ENCODE measurements around the gene CDH12. TPM values are rescaled to one million over a fixed set of nuclear protein-coding genes. Genes with fewer than 3 reads are reported as not detected.
"Not testable (repeated sequence)": the region's sequence is repeated elsewhere in the genome, so short reads cannot be mapped to it uniquely, and the experiment has no call there.

CDH12 gene
- total RNA-seq, 1 experiment from 2014 or later, result 0.21 TPM

GRCh38 chr5:22063717-22064116 is 789.4 kb downstream of the CDH12 start:
- H3K36me3 ChIP-seq (replicated peaks; ENCODE audit: control insufficient read depth, insufficient read depth, low read length), result no peaks in the 10 kb centered on the region
- H3K4me3 ChIP-seq (ENCODE audit: insufficient read depth, low read depth, low read length), result no peak overlapping the region
- H3K27me3 ChIP-seq (ENCODE audit: control insufficient read depth, insufficient read depth, low read length), result no peaks in the 10 kb centered on the region
- no peak for DNase-seq

DNA sequence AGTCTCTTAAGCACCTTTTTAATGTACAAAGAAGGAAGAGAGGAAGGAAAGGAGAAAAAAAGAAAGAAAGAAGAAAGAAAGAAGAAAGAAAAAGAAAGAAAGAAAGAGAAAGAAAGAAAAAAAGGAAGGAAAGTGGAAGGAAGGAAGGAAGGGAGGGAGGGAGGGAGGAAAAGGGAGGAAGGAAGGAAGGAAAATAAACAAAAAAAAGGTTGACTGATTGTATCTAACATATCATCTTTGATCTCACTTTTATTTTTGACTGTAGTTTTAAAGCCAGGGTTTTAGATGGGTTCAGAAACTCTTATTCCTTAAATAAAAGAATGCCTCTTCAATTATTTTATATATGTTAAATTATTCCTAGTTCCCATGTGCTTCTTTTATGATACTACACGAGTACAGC is 794.5 kb downstream of the CDH12 start:
- H3K27me3 ChIP-seq (ENCODE audit: control insufficient read depth, insufficient read depth, low read length), result no peaks in the 10 kb centered on the region
- H3K36me3 ChIP-seq (replicated peaks; ENCODE audit: control insufficient read depth, insufficient read depth, low read length), result no peaks in the 10 kb centered on the region
- DNase-seq, result no peak
- no peak overlapping the region for H3K4me3 ChIP-seq (ENCODE audit: insufficient read depth, low read depth, low read length)

DNA sequence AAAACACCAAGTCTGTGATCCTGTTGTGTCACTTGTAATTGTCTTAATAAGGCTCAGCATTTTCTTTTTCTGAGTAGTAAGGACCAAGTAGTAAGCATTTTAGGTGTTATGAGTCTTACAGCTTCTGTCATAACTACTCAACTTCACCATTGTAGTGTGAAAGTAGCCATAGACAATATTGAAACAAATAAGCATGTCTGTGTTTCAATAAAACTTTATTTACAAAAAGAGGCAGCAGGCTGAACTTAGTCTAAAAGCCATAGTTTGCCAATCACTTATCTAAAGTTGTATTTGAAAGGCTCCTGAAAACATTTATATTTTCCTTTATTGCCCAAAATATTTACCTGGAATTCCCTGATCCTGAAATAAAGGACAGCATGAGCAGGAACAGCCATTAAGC is 796.1 kb downstream of the CDH12 start:
- no peak overlapping the region for H3K4me3 ChIP-seq (ENCODE audit: insufficient read depth, low read depth, low read length)
- no peaks in the 10 kb centered on the region for H3K27me3 ChIP-seq (ENCODE audit: control insufficient read depth, insufficient read depth, low read length)
- H3K36me3 ChIP-seq (replicated peaks; ENCODE audit: control insufficient read depth, insufficient read depth, low read length), result no peaks in the 10 kb centered on the region
- no peak for DNase-seq

DNA sequence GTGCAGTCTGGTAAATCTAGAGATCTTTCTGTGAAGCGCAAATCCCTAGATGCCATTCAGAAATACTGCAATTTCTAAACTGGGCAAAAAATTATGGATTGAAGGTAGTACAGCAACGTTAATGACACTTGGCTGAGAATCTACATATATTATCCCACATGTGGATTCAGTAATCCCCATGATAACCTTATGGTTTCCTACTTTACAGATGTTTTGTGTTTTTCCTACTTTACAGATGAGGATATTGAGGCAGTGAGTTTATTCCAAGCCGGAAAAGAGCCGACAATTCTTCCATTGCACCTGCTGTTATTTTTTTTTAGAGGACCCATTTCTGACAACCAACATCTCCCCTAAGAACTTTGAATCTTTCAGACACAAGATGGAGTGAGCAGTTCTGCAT is 796.5 kb downstream of the CDH12 start:
- Histone ChIP-seq H3K27me3 (ENCODE audit: control insufficient read depth, insufficient read depth, low read length) (no peaks in the 10 kb centered on the region), H3K4me3 (ENCODE audit: insufficient read depth, low read depth, low read length) (no peak overlapping the region), H3K36me3 (replicated peaks; ENCODE audit: control insufficient read depth, insufficient read depth, low read length) (no peaks in the 10 kb centered on the region)
- DNase-seq, result no peak

DNA sequence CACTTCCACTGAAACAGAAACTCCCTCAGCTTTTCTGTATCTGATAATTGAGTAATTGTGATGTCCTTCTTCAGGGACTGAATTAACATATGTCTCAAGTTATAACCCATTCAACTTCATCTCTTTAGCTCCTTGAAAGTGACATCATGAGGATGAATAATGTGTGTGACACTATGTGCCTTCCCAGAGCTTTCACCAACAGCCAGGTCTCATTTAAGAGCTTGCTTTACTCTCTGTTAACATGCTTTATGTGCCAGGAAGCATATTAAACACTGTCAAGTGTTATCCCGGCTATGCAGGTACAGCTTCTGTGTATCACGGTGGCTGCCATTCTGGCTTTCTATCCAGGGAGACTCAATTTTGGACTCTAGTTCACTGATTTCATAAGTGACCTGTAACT is 799.9 kb downstream of the CDH12 start:
- DNase-seq, result no peak
- no peaks in the 10 kb centered on the region for H3K36me3 ChIP-seq (replicated peaks; ENCODE audit: control insufficient read depth, insufficient read depth, low read length)
- H3K27me3 ChIP-seq (ENCODE audit: control insufficient read depth, insufficient read depth, low read length), result no peaks in the 10 kb centered on the region
- no peak overlapping the region for H3K4me3 ChIP-seq (ENCODE audit: insufficient read depth, low read depth, low read length)

DNA sequence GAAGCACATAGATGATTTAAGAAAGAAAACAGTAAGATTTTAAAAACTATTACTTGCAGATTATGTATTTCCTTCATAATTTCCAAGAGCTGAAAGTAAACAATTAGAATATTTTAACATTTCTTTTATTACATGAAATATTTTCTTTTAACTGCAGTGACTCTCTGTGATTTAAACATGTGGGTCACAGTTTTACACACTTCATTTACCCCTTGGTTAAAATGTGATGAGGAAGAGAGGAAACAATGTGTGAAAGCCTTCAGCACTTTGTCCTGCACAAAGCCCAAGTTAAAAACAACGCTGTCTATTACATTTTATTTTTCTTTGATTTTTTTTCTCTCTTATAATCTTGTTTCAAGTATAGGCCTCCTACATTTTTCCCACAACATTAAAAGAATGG is 801.3 kb downstream of the CDH12 start:
- no peaks in the 10 kb centered on the region for H3K36me3 ChIP-seq (replicated peaks; ENCODE audit: control insufficient read depth, insufficient read depth, low read length)
- DNase-seq, result no peak
- H3K27me3 ChIP-seq (ENCODE audit: control insufficient read depth, insufficient read depth, low read length), result no peaks in the 10 kb centered on the region
- no peak overlapping the region for H3K4me3 ChIP-seq (ENCODE audit: insufficient read depth, low read depth, low read length)

DNA sequence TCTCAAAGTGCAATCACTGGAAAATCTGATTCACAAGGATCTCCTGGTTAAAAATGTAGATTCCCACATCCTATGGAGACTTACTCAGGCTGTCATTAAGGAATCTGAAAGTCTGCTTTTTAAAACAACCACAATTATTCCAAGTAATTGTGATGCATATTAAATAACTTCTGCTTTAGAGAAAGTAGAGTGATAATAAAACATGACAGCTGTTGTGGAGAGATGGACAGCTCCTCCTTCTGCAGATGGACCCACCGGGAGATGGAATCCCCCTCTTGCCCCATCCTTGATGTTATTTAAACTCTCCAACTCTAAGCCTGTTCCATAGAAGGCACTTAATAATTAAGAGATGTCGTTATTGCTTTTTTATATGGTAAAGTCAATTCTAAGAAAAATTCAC is 802.2 kb downstream of the CDH12 start:
- no peak for DNase-seq
- H3K27me3 ChIP-seq (ENCODE audit: control insufficient read depth, insufficient read depth, low read length), result no peaks in the 10 kb centered on the region

DNA sequence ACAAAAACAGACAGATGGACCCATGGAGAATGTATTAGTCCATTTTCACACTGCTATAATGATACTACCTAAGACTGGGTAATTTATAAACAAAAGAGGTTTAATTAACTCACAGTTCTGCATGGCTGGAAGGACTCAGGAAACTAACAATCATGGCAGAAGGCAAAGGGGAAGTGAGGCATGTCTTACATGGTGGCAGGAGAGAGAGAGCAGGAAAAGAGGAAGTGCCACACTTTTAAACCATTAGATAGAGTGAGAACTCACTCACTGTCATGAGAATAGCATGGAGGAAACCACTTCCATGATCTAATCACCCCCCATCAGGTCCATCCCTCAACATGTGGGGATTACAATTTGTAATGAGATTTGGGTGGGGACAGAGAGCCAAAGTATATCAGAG is 808.9 kb downstream of the CDH12 start:
- no peaks in the 10 kb centered on the region for H3K36me3 ChIP-seq (replicated peaks; ENCODE audit: control insufficient read depth, insufficient read depth, low read length)
- DNase-seq, result no peak
- H3K4me3 ChIP-seq (ENCODE audit: insufficient read depth, low read depth, low read length), result no peak overlapping the region
- no peaks in the 10 kb centered on the region for H3K27me3 ChIP-seq (ENCODE audit: control insufficient read depth, insufficient read depth, low read length)

More for the DNA sequence above, 802.2 kb downstream of the CDH12 start:
- H3K36me3 ChIP-seq (replicated peaks; ENCODE audit: control insufficient read depth, insufficient read depth, low read length), result no peaks in the 10 kb centered on the region
- H3K4me3 ChIP-seq (ENCODE audit: insufficient read depth, low read depth, low read length), result no peak overlapping the region

DNA sequence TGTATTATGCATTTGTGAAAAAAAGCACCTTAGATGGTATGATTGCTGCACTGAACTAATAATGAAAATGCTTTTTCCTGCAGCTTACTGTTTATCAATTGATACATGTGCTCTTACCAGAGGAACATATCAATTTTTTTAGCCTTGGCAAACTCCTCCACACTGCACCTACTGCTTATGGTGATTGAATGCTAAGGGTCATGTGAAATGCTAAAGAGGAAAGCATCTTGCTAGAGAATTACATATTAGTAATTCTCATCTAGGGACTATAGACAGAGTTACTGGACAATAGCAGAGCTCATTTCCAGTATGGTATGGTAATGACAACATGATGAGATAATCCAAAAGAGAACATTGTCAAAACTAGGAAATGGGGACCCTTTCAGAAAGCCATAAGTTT is 817.1 kb downstream of the CDH12 start:
- no peak for DNase-seq
- no peak overlapping the region for H3K4me3 ChIP-seq (ENCODE audit: insufficient read depth, low read depth, low read length)

GRCh38 chr5:22033066-22033465 is 820.1 kb downstream of the CDH12 start:
- H3K4me3 ChIP-seq (ENCODE audit: insufficient read depth, low read depth, low read length), result no peak overlapping the region
- no peak for DNase-seq
- no peaks in the 10 kb centered on the region for H3K27me3 ChIP-seq (ENCODE audit: control insufficient read depth, insufficient read depth, low read length)
- no peaks in the 10 kb centered on the region for H3K36me3 ChIP-seq (replicated peaks; ENCODE audit: control insufficient read depth, insufficient read depth, low read length)

More for the DNA sequence above, 817.1 kb downstream of the CDH12 start:
- Histone ChIP-seq H3K36me3 (replicated peaks; ENCODE audit: control insufficient read depth, insufficient read depth, low read length) (no peaks in the 10 kb centered on the region), H3K27me3 (ENCODE audit: control insufficient read depth, insufficient read depth, low read length) (no peaks in the 10 kb centered on the region)

GRCh38 chr5:22023784-22024183 is 829.4 kb downstream of the CDH12 start:
- H3K4me3 ChIP-seq (ENCODE audit: insufficient read depth, low read depth, low read length), result no peak overlapping the region
- no peak for DNase-seq
- no peaks in the 10 kb centered on the region for H3K27me3 ChIP-seq (ENCODE audit: control insufficient read depth, insufficient read depth, low read length)
- H3K36me3 ChIP-seq (replicated peaks; ENCODE audit: control insufficient read depth, insufficient read depth, low read length), result no peaks in the 10 kb centered on the region

DNA sequence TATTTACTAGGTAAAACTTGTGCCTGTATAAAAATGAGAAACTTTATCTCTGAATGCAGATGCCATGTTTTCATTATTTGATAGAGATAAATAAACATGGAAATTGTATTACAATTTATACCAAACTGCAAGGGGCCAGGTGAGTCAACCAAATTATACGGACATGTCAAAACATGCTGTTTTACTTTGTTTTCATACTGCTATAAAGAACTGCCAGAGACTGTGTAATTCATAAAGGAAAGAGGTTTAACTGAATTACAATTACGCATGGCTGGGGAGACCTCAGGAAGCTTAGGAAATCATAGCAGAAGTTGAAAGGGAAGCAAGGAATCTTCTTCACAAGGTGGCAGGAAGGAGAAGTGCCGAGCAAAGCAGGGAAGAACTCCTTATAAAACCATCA is 840.3 kb downstream of the CDH12 start:
- not testable (repeated sequence) for DNase-seq; H3K36me3 ChIP-seq (replicated peaks; ENCODE audit: control insufficient read depth, insufficient read depth, low read length); H3K4me3 ChIP-seq (ENCODE audit: insufficient read depth, low read depth, low read length); H3K27me3 ChIP-seq (ENCODE audit: control insufficient read depth, insufficient read depth, low read length)

DNA sequence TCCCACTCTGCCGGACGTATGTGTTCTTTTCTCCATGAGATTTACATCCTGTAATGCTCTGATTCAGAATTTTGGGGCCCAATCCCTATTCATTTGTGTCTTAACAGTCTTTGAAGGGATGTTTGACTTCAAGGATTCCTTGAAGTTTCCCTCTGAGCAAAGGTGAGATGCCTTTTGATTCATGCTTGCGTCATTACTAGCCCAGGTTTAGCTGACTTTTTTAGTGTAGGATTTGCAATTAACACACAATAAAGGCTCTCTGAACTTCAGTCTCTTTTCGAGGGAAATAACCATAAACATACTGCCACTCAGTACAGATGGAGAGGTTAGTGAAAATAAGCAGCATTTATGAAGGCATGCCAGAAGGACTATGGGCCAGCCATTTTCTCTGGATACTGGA is 842.3 kb downstream of the CDH12 start:
- not testable (repeated sequence) for H3K4me3 ChIP-seq (ENCODE audit: insufficient read depth, low read depth, low read length); DNase-seq; H3K36me3 ChIP-seq (replicated peaks; ENCODE audit: control insufficient read depth, insufficient read depth, low read length); H3K27me3 ChIP-seq (ENCODE audit: control insufficient read depth, insufficient read depth, low read length)

DNA sequence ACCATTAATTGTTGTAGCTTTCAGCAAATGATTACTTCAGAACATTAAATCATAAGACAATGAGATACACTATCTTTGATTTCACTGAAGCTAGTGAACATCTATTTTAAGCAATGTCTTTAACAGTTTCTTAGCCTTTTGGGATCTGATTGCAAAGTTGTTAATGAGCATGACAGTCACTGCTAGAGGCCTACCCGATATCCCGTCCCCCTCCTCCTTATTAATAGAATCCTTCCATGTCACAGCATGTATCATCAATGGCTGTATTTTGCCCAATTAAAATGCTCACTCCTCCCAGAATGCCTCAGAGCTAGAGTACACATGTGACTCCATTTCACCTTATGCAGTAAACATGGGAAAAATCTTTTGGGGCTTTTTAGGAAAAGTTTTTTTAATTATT is 852.0 kb downstream of the CDH12 start:
- H3K36me3 ChIP-seq (replicated peaks; ENCODE audit: control insufficient read depth, insufficient read depth, low read length); H3K4me3 ChIP-seq (ENCODE audit: insufficient read depth, low read depth, low read length); H3K27me3 ChIP-seq (ENCODE audit: control insufficient read depth, insufficient read depth, low read length); DNase-seq: not testable (repeated sequence)

GRCh38 chr5:21985799-21986198 is 867.3 kb downstream of the CDH12 start:
- H3K4me3 ChIP-seq (ENCODE audit: insufficient read depth, low read depth, low read length); H3K27me3 ChIP-seq (ENCODE audit: control insufficient read depth, insufficient read depth, low read length); H3K36me3 ChIP-seq (replicated peaks; ENCODE audit: control insufficient read depth, insufficient read depth, low read length); DNase-seq: not testable (repeated sequence)

DNA sequence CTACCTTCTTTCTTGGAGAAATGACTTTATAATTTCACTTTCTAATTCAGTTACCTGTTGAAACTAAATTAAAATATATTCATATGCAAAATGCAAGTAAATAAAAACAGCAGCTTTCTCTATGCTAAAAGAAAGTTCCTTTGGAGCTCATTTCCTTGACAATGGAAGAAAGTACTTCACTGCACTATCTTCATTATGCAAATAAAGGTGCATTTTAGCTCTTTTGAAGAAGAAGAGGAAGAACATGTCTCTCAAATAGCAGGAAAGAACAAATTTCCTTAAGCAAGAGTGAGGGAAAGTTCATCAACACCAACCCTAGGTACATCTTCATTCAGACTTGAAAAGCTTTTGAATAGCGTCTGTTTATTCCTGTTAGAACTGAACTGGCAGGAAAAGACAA is 901.6 kb downstream of the CDH12 start:
- H3K4me3 ChIP-seq (ENCODE audit: insufficient read depth, low read depth, low read length); H3K27me3 ChIP-seq (ENCODE audit: control insufficient read depth, insufficient read depth, low read length); H3K36me3 ChIP-seq (replicated peaks; ENCODE audit: control insufficient read depth, insufficient read depth, low read length); DNase-seq: not testable (repeated sequence)

Measured in H7 (cell line).